VCaP (cell line): ENCODE results near the gene MAPK10.

Source experiments
- H3K27ac ChIP-seq: fragments of 450-650 bp; 2 replicates; pipeline ENCODE4 v1.5.1; 2017
- CTCF ChIP-seq: fragments of 450-650 bp; conservative IDR thresholded peaks from 2 replicates; pipeline ENCODE4 v1.5.1; 2017; ENCODE audit warnings: mild to moderate bottlenecking, moderate library complexity

The MAPK10 gene

GRCh38 chr4:86367577-86367976 is 7.7 kb upstream of the MAPK10 start:
- no peak overlapping the region for H3K27ac ChIP-seq
- TF ChIP-seq CTCF: no peak

- H3K27ac ChIP-seq: no peak overlapping the region
- TF ChIP-seq CTCF: no peak
These were observed 7.1 kb upstream of the MAPK10 start for GRCh38 chr4:86366920-86367319.

- no peak for TF ChIP-seq CTCF
- H3K27ac ChIP-seq: no peak overlapping the region
These were observed 2.7 kb upstream of the MAPK10 start for GRCh38 chr4:86362510-86362909.

- no peak for TF ChIP-seq CTCF
- no peak overlapping the region for H3K27ac ChIP-seq
These were observed 1.6 kb downstream of the MAPK10 start for GRCh38 chr4:86358257-86358656.

GRCh38 chr4:86357608-86358007 is 2.2 kb downstream of the MAPK10 start:
- H3K27ac ChIP-seq: no peak overlapping the region
- no peak for TF ChIP-seq CTCF

- TF ChIP-seq CTCF: no peak
- H3K27ac ChIP-seq: no peak overlapping the region
These were observed 3.2 kb downstream of the MAPK10 start for GRCh38 chr4:86356425-86357210.

- no peak overlapping the region for H3K27ac ChIP-seq
- TF ChIP-seq CTCF: no peak
These were observed 5.5 kb downstream of the MAPK10 start for GRCh38 chr4:86354390-86354789.
